Right atrium auricular region (tissue), 2 donors: ENCODE measurements around the gene SNX32. TPM values are rescaled to one million over a fixed set of nuclear protein-coding genes. Genes with fewer than 3 reads are reported as not detected.

Experiments used
- DNase-seq: peaks from one replicate; pipeline ENCODE4 v3.0.0-alpha.2; 2019; ENCODE audit warnings: low spot score
- H3K27ac ChIP-seq, 2 donors: fragments of 200-600 bp; sonication (generic); 1 replicate in 1 of 2; 2 replicates in 1 of 2; pipeline ENCODE4 v1.5.1; 2016 to 2019
- H3K27me3 ChIP-seq, 2 donors: fragments of 200-600 bp; sonication (generic); one replicate each; pipeline versions ENCODE4 v1.5.1 to v1.6.0; 2017 to 2019
- H3K36me3 ChIP-seq: fragments of 200-600 bp; sonication (generic); one replicate; pipeline ENCODE4 v1.5.1; 2016
- H3K4me1 ChIP-seq, 2 donors: fragments of 200-600 bp; sonication (generic); one replicate each; pipeline versions ENCODE4 v1.5.1 to v1.6.0; 2017 to 2019
- H3K4me3 ChIP-seq, 2 donors: fragments of 200-600 bp; sonication (generic); 1 replicate in 1 of 2; 2 replicates in 1 of 2; pipeline ENCODE4 v1.5.1; 2017 to 2019; ENCODE audit warnings: mild to moderate bottlenecking in 1 of 2, moderate library complexity in 1 of 2
- H3K9me3 ChIP-seq, 2 donors: fragments of 200-600 bp; sonication (generic); one replicate each; pipeline ENCODE4 v1.5.1; 2019
- total RNA-seq, 2 donors: library from RNA; depleted of rRNA; stranded (reverse); fragments of >200 nt; gene quantifications; one replicate each; pipeline ENCODE4 v1.1.0, GENCODE V29; 2016
- TF ChIP-seq, protein P1 (sequence below), 2 donors: fragments of 200-600 bp; sonication (generic); IDR thresholded peaks; one replicate each; pipeline ENCODE4 v1.5.1; 2019; ENCODE audit warnings: antibody characterized with exemption in 2 of 2

Gene SNX32
- total RNA-seq, 2 donors from 2014 or later: 0.20 to 0.37 TPM

DNA sequence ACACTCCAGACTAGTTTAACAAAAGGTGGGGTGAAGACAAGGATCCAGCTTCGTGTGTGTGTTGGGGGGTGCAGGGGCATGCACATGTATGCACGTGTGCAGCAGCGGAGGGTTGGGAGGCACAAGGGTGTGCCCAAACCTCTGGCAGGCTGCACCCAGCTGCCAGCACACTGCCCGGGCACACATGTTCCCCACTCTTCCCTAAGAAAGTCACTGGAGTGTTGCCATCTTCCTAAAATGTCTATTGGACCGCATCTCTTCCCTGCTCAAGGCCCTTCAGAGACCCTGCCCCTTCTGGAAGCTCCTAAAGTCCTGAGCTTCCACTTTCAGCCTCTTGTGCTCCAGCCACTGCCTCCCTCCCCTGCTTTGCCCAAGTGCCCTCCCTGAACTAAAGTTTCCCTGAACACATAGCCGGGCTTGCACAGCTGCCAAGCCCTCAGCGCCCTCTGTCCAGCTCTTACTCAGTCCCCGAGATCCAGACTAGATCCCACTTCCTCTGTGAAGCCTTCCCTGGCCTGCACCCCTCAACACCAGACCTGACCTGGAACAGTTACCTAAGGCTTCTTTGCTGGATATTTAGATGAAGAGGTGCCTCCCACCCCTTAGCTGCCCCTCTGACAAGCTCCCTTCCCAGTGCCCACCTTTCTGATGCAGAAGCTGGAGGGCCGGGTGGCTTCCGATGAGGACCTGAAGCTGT lies 18.2 kb downstream of the SNX32 start:
- Histone ChIP-seq H3K27ac (no peak overlapping the region), H3K36me3 (peaks cover 53% of the 10 kb centered on the region), H3K9me3 (peaks cover 0 to 7% of the 10 kb centered on the region in 2 donors), H3K27me3 (no peaks in the 10 kb centered on the region), H3K4me1 (peaks cover 0 to 20% of the 10 kb centered on the region in 2 donors), H3K4me3 (no peak overlapping the region)
- DNase-seq: no peak
- TF ChIP-seq, protein P1, sequence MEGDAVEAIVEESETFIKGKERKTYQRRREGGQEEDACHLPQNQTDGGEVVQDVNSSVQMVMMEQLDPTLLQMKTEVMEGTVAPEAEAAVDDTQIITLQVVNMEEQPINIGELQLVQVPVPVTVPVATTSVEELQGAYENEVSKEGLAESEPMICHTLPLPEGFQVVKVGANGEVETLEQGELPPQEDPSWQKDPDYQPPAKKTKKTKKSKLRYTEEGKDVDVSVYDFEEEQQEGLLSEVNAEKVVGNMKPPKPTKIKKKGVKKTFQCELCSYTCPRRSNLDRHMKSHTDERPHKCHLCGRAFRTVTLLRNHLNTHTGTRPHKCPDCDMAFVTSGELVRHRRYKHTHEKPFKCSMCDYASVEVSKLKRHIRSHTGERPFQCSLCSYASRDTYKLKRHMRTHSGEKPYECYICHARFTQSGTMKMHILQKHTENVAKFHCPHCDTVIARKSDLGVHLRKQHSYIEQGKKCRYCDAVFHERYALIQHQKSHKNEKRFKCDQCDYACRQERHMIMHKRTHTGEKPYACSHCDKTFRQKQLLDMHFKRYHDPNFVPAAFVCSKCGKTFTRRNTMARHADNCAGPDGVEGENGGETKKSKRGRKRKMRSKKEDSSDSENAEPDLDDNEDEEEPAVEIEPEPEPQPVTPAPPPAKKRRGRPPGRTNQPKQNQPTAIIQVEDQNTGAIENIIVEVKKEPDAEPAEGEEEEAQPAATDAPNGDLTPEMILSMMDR (IDR thresholded peaks at IDR 0.05): no peak

DNA sequence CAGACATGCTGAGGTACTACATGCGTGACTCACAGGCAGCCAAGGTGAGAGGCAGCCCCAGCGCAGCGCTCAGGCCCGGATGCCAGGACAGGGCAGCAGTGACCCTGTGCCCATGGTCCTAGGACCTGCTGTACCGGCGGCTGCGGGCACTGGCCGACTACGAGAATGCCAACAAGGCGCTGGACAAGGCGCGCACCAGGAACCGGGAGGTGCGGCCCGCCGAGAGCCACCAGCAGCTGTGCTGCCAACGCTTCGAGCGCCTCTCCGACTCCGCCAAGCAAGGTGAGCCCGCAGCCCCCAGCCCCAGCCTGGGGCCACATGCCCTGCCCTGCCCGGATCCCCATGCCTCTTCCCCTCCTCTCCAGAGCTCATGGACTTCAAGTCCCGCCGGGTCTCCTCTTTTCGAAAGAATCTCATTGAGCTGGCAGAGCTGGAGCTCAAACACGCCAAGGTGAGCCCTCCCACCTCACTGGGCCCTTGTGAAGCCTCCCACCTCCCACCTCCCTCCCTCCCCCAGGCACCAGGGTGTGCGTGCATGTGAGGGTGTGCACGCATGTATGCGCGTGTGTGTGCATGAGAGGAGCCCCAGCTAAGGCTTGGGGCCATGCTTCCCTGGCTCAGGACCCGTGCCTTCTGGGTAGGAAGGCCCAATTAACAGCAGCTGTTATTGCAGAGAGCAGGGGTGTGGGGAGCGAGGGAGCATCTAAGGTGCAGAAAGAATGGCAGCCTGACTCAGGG lies 18.9 kb downstream of the SNX32 start:
- no peak overlapping the region for H3K4me3 ChIP-seq
- H3K27me3 ChIP-seq: no peaks in the 10 kb centered on the region
- H3K36me3 ChIP-seq: peaks cover 53% of the 10 kb centered on the region
- no peak for DNase-seq
- H3K4me1 ChIP-seq: peaks cover 0 to 20% of the 10 kb centered on the region in 2 donors
- TF ChIP-seq, protein P1 (IDR thresholded peaks at IDR 0.05): no peak
- no peak overlapping the region for H3K27ac ChIP-seq
- H3K9me3 ChIP-seq: peaks cover 0 to 7% of the 10 kb centered on the region in 2 donors

DNA sequence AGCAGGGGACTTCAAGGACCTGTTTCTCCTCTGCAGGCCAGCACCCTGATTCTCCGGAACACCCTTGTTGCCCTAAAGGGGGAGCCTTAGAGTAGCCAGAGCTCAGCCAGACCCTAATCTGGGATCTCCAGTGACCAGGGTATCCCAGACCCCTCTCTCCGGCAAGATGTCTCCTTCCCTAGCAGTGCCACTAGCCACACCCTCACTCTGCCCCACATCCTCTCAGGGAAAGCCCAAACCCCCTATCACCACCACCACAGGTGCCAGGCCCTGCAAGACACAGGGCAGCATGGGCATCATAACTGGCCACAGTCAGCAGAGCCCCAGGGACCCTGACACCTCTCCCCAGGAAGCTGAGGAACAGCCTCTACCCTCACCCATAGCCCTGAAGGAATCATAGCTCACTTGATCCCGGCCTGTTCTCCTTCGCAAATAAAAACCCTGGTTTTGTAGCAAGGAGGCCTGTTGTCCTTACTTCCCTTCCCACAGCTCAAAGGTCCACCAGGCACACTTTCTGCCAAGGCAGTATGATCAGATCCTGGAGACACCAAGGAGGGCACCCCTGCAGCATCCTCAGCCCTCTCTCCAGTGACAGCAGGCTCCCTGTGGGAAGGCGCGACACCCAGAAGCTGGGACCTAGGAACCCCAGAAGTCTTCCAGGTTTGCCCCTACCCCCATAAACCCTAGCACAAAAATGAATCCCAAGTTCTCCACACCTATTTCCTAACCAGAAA lies 19.6 kb downstream of the SNX32 start:
- TF ChIP-seq, protein P1 (IDR thresholded peaks at IDR 0.05): no peak
- Histone ChIP-seq H3K36me3 (peaks cover 53% of the 10 kb centered on the region), H3K27me3 (no peaks in the 10 kb centered on the region), H3K27ac (no peak overlapping the region), H3K4me3 (no peak overlapping the region), H3K4me1 (peaks cover 0 to 21% of the 10 kb centered on the region in 2 donors), H3K9me3 (peaks cover 0 to 7% of the 10 kb centered on the region in 2 donors)
- no peak for DNase-seq

DNA sequence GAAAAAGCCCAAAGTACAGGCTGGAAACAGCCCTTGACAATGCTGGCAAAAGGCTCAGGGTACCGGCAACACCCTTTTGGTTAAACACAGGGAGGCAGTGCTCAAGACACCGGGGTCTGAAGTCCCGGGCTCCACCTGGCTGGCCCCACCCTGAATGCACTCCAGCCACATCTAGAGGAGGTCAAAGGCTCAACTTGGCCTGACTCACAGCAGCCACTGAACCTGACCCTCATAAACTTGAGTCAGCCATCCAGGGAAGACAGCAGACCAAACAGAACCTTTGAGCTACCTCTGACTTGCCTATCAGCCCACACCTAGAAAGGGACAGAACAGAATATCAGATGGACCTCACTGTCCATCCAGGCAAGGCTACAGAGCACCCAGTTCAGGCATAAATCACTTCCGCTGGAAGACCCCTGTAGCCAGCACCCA lies 20.4 kb downstream of the SNX32 start:
- Histone ChIP-seq H3K36me3 (peaks cover 53% of the 10 kb centered on the region), H3K4me1 (peaks cover 0 to 29% of the 10 kb centered on the region in 2 donors)
- DNase-seq: no peak

More for the DNA sequence above, 20.4 kb downstream of the SNX32 start:
- Histone ChIP-seq H3K27ac (no peak overlapping the region), H3K4me3 (no peak overlapping the region), H3K27me3 (no peaks in the 10 kb centered on the region), H3K9me3 (peaks cover 0 to 7% of the 10 kb centered on the region in 2 donors)
- TF ChIP-seq, protein P1 (IDR thresholded peaks at IDR 0.05): no peak
